GM13977 (cell line): ENCODE data around the gene IL17RB.

Experiments
- DNase-seq: peaks from one replicate; pipeline ENCODE4 v3.0.0; 2012; ENCODE audit warnings: low spot score
- CTCF ChIP-seq: IDR thresholded peaks from 2 replicates; pipeline ENCODE4 v1.5.1; 2012; ENCODE audit warnings: mild to moderate bottlenecking, control low read depth; ENCODE audit not compliant: insufficient read depth; ENCODE audit errors: extremely low read depth, missing control alignments
- in situ Hi-C: fragments of 300-500 bp; cut with MboI; formaldehyde crosslinking; loops from one replicate; pipeline ENCODE4 v1.12.0; 2022; ENCODE audit warnings: low sequenced_read_pairs, low pct_unique_long_range_greater_than_20kb, mixed read lengths, inconsistent platforms; ENCODE audit not compliant: unreplicated experiment

IL17RB gene

GRCh38 chr3:53850895-53851294 lies 4.5 kb downstream of the IL17RB start:
- in situ Hi-C loops, result no loop called here
- no peak for DNase-seq
- no peak for TF ChIP-seq CTCF

GRCh38 chr3:53856964-53857363 lies 10.6 kb downstream of the IL17RB start:
- in situ Hi-C loops, result no loop called here
- DNase-seq, result no peak
- TF ChIP-seq CTCF, result no peak

GRCh38 chr3:53858096-53858741 lies 11.9 kb downstream of the IL17RB start:
- TF ChIP-seq CTCF, result no peak
- in situ Hi-C loops, result no loop called here
- no peak for DNase-seq

GRCh38 chr3:53859178-53859577 lies 12.8 kb downstream of the IL17RB start:
- TF ChIP-seq CTCF, result no peak
- DNase-seq, result no peak
- in situ Hi-C loops, result no loop called here

GRCh38 chr3:53860196-53860595 lies 13.8 kb downstream of the IL17RB start:
- DNase-seq, result no peak
- TF ChIP-seq CTCF, result no peak
- in situ Hi-C loops, result no loop called here

- no peak for TF ChIP-seq CTCF
- in situ Hi-C loops, result no loop called here
These were observed 15.9 kb downstream of the IL17RB start for GRCh38 chr3:53862241-53862640.

More at GRCh38 chr3:53862241-53862640, 15.9 kb downstream of the IL17RB start:
- DNase-seq, result no peak
